ENCODE data around the gene SLC38A2. TPM values are rescaled to one million over a fixed set of nuclear protein-coding genes. Genes with fewer than 3 reads are reported as not detected.

SLC38A2 gene
- total RNA-seq, 2 experiments from 2014 or later, result 70.5 to 93.5 TPM

- no peak overlapping the region for H3K4me3 ChIP-seq (ENCODE audit: low read depth, low read length, poor library complexity, severe bottlenecking)
- no peak overlapping the region for H2AFZ ChIP-seq (ENCODE audit: low read length)
- no peak overlapping the region for H3K27ac ChIP-seq (ENCODE audit: low read depth, low read length, poor library complexity, severe bottlenecking)
- H3K9me2 ChIP-seq (ENCODE audit: insufficient read depth, low read length), result no peaks in the 10 kb centered on the region
- H3K4me1 ChIP-seq (ENCODE audit: insufficient read depth, low read length, poor library complexity, severe bottlenecking), result no peaks in the 10 kb centered on the region
- no peaks in the 10 kb centered on the region for H3K9me3 ChIP-seq (ENCODE audit: low read length)
- intact Hi-C loops (cut with micrococcal nuclease; ENCODE audit: unreplicated experiment), result loop anchor here (2.0 kb wide), 1 partner anchor 678 kb away; no protein-coding TSS in a partner anchor
- BruUV-seq (replicated peaks), result no TSS peak
- ChIA-PET CTCF (ENCODE audit: unreplicated experiment) (no interaction called here), POLR2A (interaction anchor here (0.9 kb wide), 1 partner anchor 11 kb away, joined by 3 read pairs; no protein-coding TSS in a partner anchor)
- H3K79me2 ChIP-seq (ENCODE audit: insufficient read depth, low read depth, low read length), result no peaks in the 10 kb centered on the region
- no peak for DNase-seq (ENCODE audit: low spot score)
- no peaks in the 10 kb centered on the region for H3K36me3 ChIP-seq (ENCODE audit: insufficient read depth, low read length)
- no peaks in the 10 kb centered on the region for H4K20me1 ChIP-seq (ENCODE audit: insufficient read depth, low read length)
- TF ChIP-seq CTCF (conservative IDR thresholded peaks at IDR 0.05; ENCODE audit: low read length), result no peak
- TF ChIP-seq EZH2phosphoT487 (IDR thresholded peaks at IDR 0.05; ENCODE audit: borderline replicate concordance, low read depth, low read length), result no peak
- no peak overlapping the region for H3K4me2 ChIP-seq (ENCODE audit: low read length)
These were observed 29.3 kb downstream of the SLC38A2 start for GRCh38 chr12:46343118-46343852.

GRCh38 chr12:46342562-46343033 is 30.0 kb downstream of the SLC38A2 start:
- DNase-seq (ENCODE audit: low spot score), result peak; percentile 48

More at GRCh38 chr12:46342562-46343033, 30.0 kb downstream of the SLC38A2 start:
- Histone ChIP-seq H3K36me3 (ENCODE audit: insufficient read depth, low read length) (no peaks in the 10 kb centered on the region), H3K4me1 (ENCODE audit: insufficient read depth, low read length, poor library complexity, severe bottlenecking) (no peaks in the 10 kb centered on the region), H3K9me3 (ENCODE audit: low read length) (no peaks in the 10 kb centered on the region), H3K9me2 (ENCODE audit: insufficient read depth, low read length) (no peaks in the 10 kb centered on the region), H4K20me1 (ENCODE audit: insufficient read depth, low read length) (no peaks in the 10 kb centered on the region), H2AFZ (ENCODE audit: low read length) (no peak overlapping the region), H3K27ac (ENCODE audit: low read depth, low read length, poor library complexity, severe bottlenecking) (no peak overlapping the region), H3K4me3 (ENCODE audit: low read depth, low read length, poor library complexity, severe bottlenecking) (no peak overlapping the region), H3K79me2 (ENCODE audit: insufficient read depth, low read depth, low read length) (no peaks in the 10 kb centered on the region), H3K4me2 (ENCODE audit: low read length) (no peak overlapping the region)
- CTCF ChIA-PET (ENCODE audit: unreplicated experiment), result no interaction called here
- no peak for TF ChIP-seq EZH2phosphoT487 (IDR thresholded peaks at IDR 0.05; ENCODE audit: borderline replicate concordance, low read depth, low read length)
- peak; percentile 81 for TF ChIP-seq CTCF (conservative IDR thresholded peaks at IDR 0.05; ENCODE audit: low read length)
- POLR2A ChIA-PET, result interaction anchor here (0.6 kb wide), 2 partner anchors 89 to 533 kb away, joined by 3 to 6 read pairs; no protein-coding TSS in a partner anchor
- no TSS peak for BruUV-seq (replicated peaks)
- intact Hi-C loops (cut with micrococcal nuclease; ENCODE audit: unreplicated experiment), result loop anchor here (2.0 kb wide), 1 partner anchor 678 kb away; no protein-coding TSS in a partner anchor
